Stimulated activated naive CD4-positive, alpha-beta T cell treated with Interleukin-2 at 50 U/mL for 16 hours (primary cell): ENCODE results near the gene HPCAL1.

ENCODE experiments used
- DNase-seq: peaks from one replicate; lab custom pipeline; 2025; lab: John Stamatoyannopoulos, UW

The HPCAL1 gene

GRCh38 chr2:10466801-10467200, 164.1 kb downstream of the HPCAL1 start:
- DNase-seq = no peak

DNA sequence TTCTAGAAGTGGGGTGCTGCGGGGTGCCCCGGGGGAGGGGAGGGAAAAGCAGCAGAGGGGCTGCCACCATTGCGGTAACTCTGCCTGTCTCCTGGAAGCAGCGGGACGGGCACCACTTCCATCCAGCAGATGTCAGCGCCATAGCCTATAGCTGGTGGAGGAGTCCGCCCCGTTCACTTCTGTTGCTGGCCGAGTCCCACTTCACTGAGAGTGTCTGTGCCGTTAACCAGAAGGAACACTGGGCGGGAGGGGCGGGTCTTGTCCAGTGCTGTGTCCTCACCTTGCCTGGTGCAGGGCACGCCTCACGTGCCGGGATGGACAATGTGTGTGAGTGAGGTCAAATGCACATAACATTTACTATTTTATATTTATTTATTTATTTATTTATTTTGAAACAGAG, 164.7 kb downstream of the HPCAL1 start:
- no peak for DNase-seq

- DNase-seq = no peak
Observed at GRCh38 chr2:10469301-10469700, 166.6 kb downstream of the HPCAL1 start.

GRCh38 chr2:10469955-10470608, 167.4 kb downstream of the HPCAL1 start:
- DNase-seq = no peak

DNA sequence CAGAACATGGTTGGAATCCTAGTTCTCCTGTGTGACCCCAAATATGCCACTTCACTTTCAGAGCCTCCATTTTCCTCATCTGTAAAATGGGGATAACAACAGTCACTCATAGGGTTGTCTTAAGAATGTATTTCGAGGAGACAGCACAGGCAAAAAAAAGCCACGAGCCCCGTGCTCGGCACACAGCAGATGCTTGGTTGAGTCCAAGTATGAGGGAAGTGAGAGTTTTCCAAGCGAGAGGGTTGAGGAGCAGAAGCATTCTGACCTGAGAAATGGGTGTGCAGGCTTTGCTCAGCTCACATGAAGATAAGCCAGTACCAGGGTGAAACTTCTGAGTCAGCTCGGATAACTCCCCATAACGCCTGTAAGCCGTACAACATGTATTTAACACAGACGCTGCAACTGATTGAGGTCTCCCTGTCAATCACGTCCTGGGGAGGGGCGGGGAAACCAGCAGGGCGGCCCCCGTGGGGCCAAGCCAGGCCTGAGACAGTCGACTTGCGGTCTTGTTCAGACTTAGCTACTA, 168.4 kb downstream of the HPCAL1 start:
- no peak for DNase-seq

DNA sequence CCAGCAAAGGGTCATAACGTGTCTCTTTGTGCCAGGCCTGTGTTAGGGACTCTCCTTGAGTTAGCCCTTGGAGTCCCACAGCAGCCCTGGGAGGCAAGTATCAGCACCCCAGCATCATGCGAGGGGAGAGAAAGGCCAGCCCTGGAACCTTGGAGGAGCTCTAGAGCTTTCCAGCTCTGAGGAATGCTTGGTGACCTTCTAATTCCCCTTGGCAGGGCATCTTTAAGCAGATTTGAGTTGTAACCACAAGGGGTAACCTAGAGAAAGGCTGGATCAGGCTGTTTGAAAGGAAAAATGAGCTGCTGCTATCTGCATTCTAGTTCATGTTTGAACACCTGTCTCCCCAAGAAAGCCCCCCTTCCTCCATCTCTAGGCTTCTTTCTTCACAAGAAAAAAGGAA, 169.3 kb downstream of the HPCAL1 start:
- no peak for DNase-seq

DNA sequence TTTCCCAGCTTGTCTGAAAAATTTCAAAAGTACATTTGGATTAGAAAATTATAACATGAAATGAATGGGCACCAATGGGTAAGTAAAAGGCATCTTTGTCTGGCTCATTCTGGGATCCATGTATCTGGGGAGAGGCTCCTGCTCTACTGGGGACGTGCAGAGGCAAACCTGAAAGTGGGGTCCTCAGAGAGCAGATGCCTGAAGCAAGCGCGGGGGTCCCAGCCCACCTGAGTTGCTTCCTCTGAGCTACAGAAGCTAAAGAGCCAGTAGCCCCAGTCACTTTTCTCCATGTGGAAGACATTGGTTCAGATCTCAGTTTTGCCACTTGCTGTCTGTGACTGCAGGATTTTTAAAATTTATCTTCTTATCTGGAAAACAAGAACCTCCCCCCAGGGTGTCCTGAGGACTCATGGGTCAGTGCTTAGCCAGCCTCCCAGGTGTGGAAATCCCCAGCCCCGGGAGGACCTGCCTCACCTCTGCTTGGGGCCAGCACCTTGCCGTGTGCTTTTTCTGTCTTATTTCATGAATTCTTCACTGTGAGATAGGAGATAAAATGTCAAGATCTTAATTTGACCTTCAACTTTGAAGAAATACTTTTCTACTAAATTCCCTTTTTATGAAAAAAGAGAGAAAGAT, 170.5 kb downstream of the HPCAL1 start:
- no peak for DNase-seq

DNA sequence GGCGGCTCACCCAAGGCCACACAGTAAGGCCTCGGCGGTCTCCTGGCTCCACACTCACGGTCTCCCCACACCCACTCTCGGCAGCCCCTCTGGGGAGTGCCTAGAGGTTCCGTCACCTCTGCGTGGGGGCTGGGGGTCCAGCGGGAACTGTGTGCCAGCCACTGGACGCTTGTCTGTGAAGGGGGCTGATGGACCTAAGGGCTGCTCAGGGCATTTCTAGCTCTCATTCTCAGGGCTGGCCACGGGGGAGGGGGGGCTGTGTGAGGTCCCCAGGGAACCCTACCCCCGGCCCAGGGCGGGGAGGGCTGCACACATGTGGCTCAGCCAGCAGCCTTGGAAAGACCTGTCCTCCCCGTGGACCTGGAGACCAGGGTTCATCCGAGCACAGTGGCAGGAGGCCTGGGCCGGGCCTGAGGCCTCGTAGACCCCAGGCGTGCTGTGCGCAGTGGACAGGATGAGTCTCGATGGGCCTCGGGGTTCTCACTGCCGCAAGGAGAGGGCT, 172.6 kb downstream of the HPCAL1 start:
- DNase-seq = no peak

- DNase-seq = no peak
Observed at GRCh38 chr2:10475811-10476660, 173.3 kb downstream of the HPCAL1 start.

- no peak for DNase-seq
Observed at GRCh38 chr2:10476723-10477442, 174.2 kb downstream of the HPCAL1 start.
